ENCODE measurements around the gene VAC14.

DNA sequence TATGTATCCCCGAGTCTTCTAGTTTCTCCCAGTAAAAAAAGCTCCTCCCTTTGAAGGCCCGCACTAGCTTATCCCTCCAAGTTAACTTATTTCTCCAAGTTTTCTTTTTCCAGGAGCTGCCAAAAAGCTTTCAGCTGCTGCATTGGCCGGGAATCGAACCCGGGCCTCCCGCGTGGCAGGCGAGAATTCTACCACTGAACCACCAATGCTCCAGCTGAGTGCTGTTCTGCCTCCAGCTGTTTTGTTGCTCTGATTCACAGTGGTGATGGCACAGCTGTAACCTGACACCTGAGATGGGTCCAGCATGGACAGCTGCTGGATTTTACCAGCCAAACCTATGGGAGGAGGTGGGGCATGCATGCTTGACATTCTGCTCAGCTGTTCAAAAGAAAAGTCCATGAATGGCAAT is 22.1 kb downstream of the VAC14 start:
- peak; percentile 46 to 77 for TF ChIP-seq POLR2AphosphoS5 (IDR thresholded peaks at IDR 0.05; ENCODE audit: insufficient read depth in 1 of 2, low read depth in 1 of 2)
- TF ChIP-seq CTCF (IDR thresholded peaks at IDR 0.05), result no peak
- TF ChIP-seq POLR2A (IDR thresholded peaks at IDR 0.05), result no peak

Data from vagina (tissue), 2 donors.